ACC112 (cell line): ENCODE measurements around the gene BORCS5.

ENCODE experiments used
- H2AFZ ChIP-seq: fragments of 200-600 bp; sonication (generic); one replicate; pipeline ENCODE4 v1.6.0; 2017; ENCODE audit warnings: antibody characterized with exemption, low read length; ENCODE audit not compliant: unreplicated experiment
- H3K27ac ChIP-seq: fragments of 200-600 bp; sonication (generic); 2 replicates; pipeline ENCODE4 v1.5.1; 2014; ENCODE audit warnings: low read depth, mild to moderate bottlenecking, antibody characterized with exemption, low read length, moderate library complexity
- H3K27me3 ChIP-seq: fragments of 200-600 bp; sonication (generic); 2 replicates; pipeline ENCODE4 v1.6.1; 2014; ENCODE audit warnings: mild to moderate bottlenecking, antibody characterized with exemption, low read length, moderate library complexity, mixed read lengths; ENCODE audit not compliant: insufficient read depth
- H3K36me3 ChIP-seq: fragments of 200-600 bp; sonication (generic); 2 replicates; pipeline ENCODE4 v1.6.1; 2016; ENCODE audit warnings: mild to moderate bottlenecking, antibody characterized with exemption, low read length, moderate library complexity, mixed read lengths; ENCODE audit not compliant: insufficient read depth
- H3K4me1 ChIP-seq: fragments of 200-600 bp; sonication (generic); one replicate; pipeline ENCODE4 v1.6.1; 2016; ENCODE audit warnings: low read length, mixed read lengths; ENCODE audit not compliant: insufficient read depth, unreplicated experiment, control insufficient read depth
- H3K4me3 ChIP-seq: fragments of 200-600 bp; sonication (generic); 2 replicates; pipeline ENCODE4 v1.5.1; 2014; ENCODE audit warnings: mild to moderate bottlenecking, low read depth, low read length
- H3K79me2 ChIP-seq: fragments of 200-600 bp; sonication (generic); one replicate; pipeline ENCODE4 v1.6.0; 2016; ENCODE audit warnings: low read length; ENCODE audit not compliant: control insufficient read depth, unreplicated experiment, insufficient read depth

The BORCS5 gene

DNA sequence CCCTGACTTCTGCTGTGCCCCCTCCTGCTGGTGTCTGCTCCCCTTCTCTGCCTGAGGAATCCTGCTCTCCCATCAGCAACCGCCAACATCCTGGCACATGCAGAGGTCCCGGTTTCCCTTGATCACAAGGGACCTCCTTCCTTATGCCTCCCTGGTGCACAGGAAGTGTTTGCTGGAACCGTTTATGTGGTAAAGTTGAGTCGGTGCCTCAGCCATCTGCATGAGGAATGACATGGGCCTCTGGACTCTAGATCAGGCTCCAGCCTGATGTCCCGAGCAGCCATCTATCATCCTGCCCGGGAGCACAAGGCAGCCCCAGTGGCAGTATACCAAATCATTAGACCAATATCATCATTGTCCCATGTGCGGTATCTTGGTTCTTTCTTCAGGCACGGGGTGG lies 90.4 kb downstream of the BORCS5 start:
- Histone ChIP-seq H3K27ac (no peak overlapping the region), H3K4me1 (peaks cover 29% of the 10 kb centered on the region), H3K27me3 (no peaks in the 10 kb centered on the region), H3K36me3 (no peaks in the 10 kb centered on the region), H3K79me2 (no peaks in the 10 kb centered on the region), H2AFZ (no peak overlapping the region), H3K4me3 (no peak overlapping the region)

DNA sequence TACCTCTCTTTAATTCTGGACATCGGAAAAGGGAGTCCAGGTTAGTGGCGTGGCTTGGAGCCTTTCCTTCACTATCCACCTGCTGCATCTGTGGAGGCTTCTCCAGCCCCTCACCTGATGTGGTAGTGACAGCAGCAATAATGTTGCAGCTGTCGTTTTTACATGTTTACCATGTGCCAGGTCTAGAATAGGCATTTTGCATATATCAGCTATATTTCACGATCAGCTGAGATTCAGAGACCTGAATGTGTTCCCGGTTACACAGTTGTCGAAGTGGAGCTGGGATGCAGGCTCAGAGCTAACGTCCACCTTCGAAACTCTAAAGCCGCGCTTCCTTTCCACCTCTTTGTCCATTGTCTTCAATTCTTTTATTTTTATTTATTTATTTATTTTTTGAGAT lies 91.0 kb downstream of the BORCS5 start:
- H2AFZ ChIP-seq: no peak overlapping the region
- H3K36me3 ChIP-seq: no peaks in the 10 kb centered on the region
- no peak overlapping the region for H3K4me3 ChIP-seq
- H3K27me3 ChIP-seq: no peaks in the 10 kb centered on the region
- no peak overlapping the region for H3K27ac ChIP-seq
- H3K79me2 ChIP-seq: no peaks in the 10 kb centered on the region
- peaks cover 23% of the 10 kb centered on the region for H3K4me1 ChIP-seq

DNA sequence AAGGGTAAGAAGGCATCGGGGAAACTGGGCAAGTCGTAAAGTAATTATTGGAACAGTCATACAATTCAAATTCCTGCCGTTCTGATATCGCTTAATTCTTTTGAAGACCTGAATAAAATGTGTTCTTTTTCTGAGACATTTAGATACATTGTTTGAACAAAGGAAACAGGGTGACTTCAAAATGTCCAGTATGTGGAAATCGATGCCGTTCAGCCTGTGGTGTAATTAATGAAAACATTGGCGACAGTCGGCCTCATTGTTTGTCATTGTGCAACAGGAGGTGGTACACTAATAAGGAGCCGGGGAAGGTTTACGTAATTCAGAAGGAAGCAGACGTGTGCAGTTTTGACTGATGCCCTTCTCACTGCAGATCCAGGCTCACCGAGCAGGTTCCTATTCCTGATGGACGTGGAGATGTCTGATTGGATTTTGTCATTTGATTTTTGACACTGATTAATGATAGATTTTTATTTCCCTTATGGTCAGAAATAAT lies 92.7 kb downstream of the BORCS5 start:
- H3K27ac ChIP-seq: peak overlapping the region; percentile 12; the same call in 1 of the 2 replicates
- no peak overlapping the region for H3K4me3 ChIP-seq
- no peaks in the 10 kb centered on the region for H3K27me3 ChIP-seq
- H2AFZ ChIP-seq: no peak overlapping the region
- H3K36me3 ChIP-seq: no peaks in the 10 kb centered on the region
- H3K4me1 ChIP-seq: peaks cover 13% of the 10 kb centered on the region
- no peaks in the 10 kb centered on the region for H3K79me2 ChIP-seq

DNA sequence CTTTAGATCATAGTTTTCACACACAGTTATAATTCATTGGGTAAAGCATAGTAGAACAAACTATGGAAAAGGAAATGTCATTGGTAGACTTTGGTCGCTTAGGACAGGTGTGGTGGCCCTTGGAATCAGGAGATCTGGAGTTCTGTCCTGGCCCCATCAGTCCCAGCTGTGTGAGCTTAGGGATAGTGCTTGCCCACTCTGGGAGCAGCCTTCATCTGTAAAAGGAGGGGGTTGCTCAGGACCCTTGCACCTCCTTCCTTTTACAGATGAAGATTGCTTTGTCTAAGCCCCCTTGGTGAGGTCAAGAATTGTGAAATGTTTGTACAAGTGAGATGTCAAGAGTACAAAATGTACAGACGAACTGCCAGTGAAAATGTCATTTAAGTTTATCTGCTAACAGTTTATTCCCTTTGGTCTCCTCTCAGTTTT lies 93.2 kb downstream of the BORCS5 start:
- H2AFZ ChIP-seq: no peak overlapping the region
- no peaks in the 10 kb centered on the region for H3K27me3 ChIP-seq
- H3K4me3 ChIP-seq: no peak overlapping the region
- no peaks in the 10 kb centered on the region for H3K36me3 ChIP-seq
- peaks cover 13% of the 10 kb centered on the region for H3K4me1 ChIP-seq
- H3K79me2 ChIP-seq: no peaks in the 10 kb centered on the region
- H3K27ac ChIP-seq: no peak overlapping the region

DNA sequence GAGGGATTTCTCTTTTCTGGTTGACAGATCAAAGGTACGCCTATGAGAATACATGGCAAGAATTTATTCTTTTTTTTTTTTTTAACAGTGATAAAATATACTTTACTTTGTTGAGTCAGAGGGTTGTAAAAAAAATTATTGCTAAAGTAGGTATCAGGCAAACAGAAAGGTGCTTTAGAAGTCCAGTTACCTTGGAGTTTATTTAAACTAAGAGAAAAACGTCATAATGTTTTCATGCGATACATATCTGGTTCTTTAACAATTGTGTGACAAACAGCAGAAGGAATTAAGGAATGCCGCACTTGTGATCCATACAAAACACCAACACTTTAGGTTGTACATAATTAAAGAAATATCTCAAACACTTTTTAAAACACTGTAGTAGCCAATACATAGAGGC lies 94.2 kb downstream of the BORCS5 start:
- no peak overlapping the region for H3K27ac ChIP-seq
- no peak overlapping the region for H2AFZ ChIP-seq
- H3K27me3 ChIP-seq: no peaks in the 10 kb centered on the region
- no peaks in the 10 kb centered on the region for H3K79me2 ChIP-seq
- peaks cover 13% of the 10 kb centered on the region for H3K4me1 ChIP-seq
- no peak overlapping the region for H3K4me3 ChIP-seq
- no peaks in the 10 kb centered on the region for H3K36me3 ChIP-seq

DNA sequence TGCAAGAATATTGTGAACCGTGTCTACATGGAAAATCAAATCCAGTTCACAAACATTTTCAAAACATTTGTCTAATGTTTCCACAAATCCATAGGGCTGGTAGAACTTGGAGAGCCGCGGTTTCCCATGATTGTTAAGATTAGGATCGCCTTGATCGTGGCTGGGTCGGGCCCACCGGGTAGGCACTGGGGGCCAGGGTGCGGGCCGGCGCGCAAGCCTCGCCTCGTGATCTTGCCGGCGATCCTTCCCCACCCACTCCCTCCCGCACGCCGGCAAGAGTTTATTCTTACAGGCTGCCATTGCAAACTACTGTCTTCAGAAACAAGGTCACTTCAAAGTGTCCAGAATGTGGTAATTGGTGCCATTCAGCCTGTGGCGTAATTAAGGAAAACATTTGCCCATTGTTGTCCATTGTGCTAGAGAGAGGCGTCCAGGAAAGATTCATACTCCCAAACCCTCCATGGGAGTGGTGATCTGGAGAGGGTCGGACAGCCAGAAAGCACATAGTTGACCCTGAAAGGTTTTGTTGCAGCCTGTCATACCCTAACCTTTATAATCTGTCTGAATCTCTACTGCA lies 95.5 kb downstream of the BORCS5 start:
- H3K79me2 ChIP-seq: no peaks in the 10 kb centered on the region
- no peaks in the 10 kb centered on the region for H3K36me3 ChIP-seq
- H3K4me1 ChIP-seq: peaks cover 13% of the 10 kb centered on the region
- H3K27me3 ChIP-seq: no peaks in the 10 kb centered on the region
- H3K27ac ChIP-seq: no peak overlapping the region
- H3K4me3 ChIP-seq: no peak overlapping the region
- H2AFZ ChIP-seq: no peak overlapping the region

DNA sequence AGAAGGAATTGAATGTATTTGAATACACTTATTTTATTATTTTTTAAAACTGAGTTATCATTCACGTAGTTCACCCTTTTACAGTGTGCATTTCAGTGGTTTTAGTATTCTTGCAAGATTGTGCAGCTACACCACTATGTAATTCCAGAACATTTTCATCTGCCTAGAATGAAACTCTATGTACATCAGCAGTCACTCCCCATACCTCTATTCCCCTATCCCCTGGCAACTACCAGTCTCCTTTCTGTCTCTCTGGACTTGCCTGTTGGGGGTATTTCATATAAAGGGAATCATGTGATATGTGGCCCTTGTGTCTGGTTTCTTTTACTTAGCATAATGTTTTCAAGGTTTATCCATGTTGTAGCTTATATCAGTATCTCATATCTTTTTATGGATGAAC lies 96.8 kb downstream of the BORCS5 start:
- Histone ChIP-seq H3K36me3 (no peaks in the 10 kb centered on the region), H3K4me3 (no peak overlapping the region), H3K27me3 (no peaks in the 10 kb centered on the region), H3K27ac (no peak overlapping the region), H2AFZ (no peak overlapping the region), H3K4me1 (peaks cover 13% of the 10 kb centered on the region), H3K79me2 (no peaks in the 10 kb centered on the region)

DNA sequence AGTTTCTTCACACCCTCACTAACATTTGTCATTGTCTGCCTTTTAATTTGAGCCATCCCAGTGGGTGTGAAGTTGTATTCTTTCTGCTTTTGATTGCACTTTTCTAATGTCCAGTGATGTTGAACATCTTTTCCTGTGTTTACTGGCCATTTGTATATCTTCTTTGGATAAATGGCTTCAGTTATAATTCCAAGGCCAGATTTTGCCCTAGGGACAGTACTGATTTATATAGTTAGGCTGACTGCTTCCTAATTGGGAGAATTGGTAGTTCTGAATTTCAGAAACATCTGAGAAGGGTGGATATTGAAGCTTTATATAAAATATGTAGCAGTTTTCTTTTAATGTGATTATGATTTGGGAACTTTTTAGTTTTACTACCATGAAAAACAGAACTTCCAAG lies 97.4 kb downstream of the BORCS5 start:
- Histone ChIP-seq H3K79me2 (no peaks in the 10 kb centered on the region), H3K27me3 (no peaks in the 10 kb centered on the region), H3K27ac (no peak overlapping the region), H2AFZ (no peak overlapping the region), H3K4me1 (peaks cover 9% of the 10 kb centered on the region), H3K36me3 (no peaks in the 10 kb centered on the region), H3K4me3 (no peak overlapping the region)

DNA sequence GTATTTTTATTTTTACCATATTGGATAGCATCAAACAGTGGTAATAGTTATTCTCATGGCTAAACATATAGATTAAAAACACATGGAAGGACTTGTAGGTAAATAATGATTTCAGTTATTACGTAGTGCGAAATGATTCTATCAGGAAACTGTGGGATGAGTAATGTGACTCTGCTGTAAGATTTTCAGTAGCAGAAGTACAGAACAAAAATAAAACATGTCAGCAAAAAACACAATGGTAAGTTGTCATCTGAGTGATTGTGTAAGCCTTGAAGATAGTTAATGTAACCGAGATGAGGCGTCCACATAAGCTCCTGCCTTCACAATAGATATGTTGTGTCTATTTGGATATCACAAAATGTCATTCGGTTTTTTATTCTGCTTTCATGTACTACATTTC lies 99.8 kb downstream of the BORCS5 start:
- H2AFZ ChIP-seq: no peak overlapping the region
- no peaks in the 10 kb centered on the region for H3K27me3 ChIP-seq
- H3K79me2 ChIP-seq: no peaks in the 10 kb centered on the region
- no peak overlapping the region for H3K4me3 ChIP-seq
- no peak overlapping the region for H3K27ac ChIP-seq
- H3K4me1 ChIP-seq: no peaks in the 10 kb centered on the region
- no peaks in the 10 kb centered on the region for H3K36me3 ChIP-seq

DNA sequence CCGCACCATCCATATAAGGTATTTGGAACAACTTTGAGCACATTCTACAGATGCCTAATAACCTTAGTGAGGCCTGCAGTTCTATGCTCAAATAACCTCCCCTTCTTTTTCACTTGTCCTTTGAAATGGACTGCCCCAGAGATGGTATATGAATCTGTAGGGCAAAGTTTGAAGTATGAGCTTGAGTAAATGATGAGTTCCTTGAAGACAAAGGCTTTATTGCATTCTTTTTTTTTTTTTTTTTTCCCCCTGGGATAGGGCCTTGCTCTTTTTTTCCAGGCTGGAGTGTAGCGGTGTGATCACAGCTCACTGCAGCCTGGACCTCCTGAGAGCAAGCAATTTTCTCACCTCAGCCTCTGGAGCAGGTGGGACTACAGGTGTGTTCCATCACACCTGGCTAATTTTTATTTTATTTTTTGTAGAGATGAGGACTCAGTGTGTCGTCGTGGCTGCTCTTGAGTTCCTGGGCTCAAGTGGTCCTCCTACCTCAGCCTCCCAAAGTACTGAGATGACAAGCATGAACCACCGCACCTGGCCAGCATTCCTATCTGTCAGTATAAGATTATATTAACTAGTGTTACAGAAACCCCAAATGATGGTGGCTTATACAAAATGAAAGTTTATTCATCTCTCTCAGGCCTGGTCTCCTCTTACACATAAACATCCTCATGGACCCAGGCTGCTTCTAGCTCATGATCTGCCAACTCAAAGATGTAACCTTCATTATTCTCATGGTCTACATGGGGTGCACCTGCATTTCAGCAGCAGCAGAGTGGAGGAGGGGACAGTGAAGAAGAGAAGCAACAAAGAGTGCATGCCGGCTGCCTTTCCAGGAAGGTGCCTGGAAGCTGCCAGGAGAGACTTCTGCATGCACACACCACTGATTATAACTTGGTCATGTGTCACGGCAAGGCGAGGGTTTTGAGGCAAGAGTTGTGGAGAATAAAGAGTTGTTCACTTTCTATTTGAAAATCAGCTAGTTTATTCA lies 104.4 kb downstream of the BORCS5 start:
- Histone ChIP-seq H3K27me3 (no peaks in the 10 kb centered on the region), H2AFZ (no peak overlapping the region)

DNA sequence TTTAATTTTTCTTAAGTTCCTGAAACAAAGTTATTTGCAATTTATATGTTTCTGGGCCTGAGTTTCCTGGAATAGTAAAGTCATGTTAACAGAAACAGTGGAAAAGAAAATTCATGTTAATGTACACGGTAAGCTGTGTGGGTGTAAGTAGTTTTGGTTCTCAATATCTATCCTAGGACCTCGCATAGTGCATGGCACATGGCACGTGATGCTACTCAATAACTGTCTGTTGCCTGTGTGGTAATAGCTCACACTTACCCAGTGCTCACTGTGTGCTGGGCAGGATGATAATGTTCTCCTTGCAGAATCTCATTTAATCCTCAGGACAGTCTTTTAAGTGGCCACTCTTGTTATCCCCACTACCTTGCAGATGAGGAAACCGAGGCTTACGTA lies 105.0 kb downstream of the BORCS5 start:
- H2AFZ ChIP-seq: no peak overlapping the region

More for the DNA sequence above, 104.4 kb downstream of the BORCS5 start:
- Histone ChIP-seq H3K4me3 (no peak overlapping the region), H3K4me1 (no peaks in the 10 kb centered on the region), H3K36me3 (no peaks in the 10 kb centered on the region), H3K27ac (no peak overlapping the region), H3K79me2 (no peaks in the 10 kb centered on the region)

More for the DNA sequence above, 105.0 kb downstream of the BORCS5 start:
- Histone ChIP-seq H3K79me2 (no peaks in the 10 kb centered on the region), H3K27me3 (no peaks in the 10 kb centered on the region), H3K4me3 (no peak overlapping the region), H3K36me3 (no peaks in the 10 kb centered on the region), H3K4me1 (no peaks in the 10 kb centered on the region), H3K27ac (no peak overlapping the region)
